Stomach (tissue), 9 donors: Measurements from ENCODE around the gene RECK. TPM values are rescaled to one million over a fixed set of nuclear protein-coding genes. Genes with fewer than 3 reads are reported as not detected.

Source experiments
- DNase-seq, 2 donors: peaks; one replicate each; pipeline versions ENCODE4 v3.0.0 to v3.0.0-alpha.2; 2013 to 2019
- H3K27ac ChIP-seq, 5 donors: fragments of 200-600 bp in 4 of 5; sonication (generic) in 4 of 5; one replicate each; pipeline ENCODE4 v1.5.1; 2013 to 2019; ENCODE audit warnings: mild to moderate bottlenecking in 1 of 5, moderate library complexity in 1 of 5
- H3K27me3 ChIP-seq, 3 donors: fragments of 200-600 bp; sonication (generic); one replicate each; pipeline ENCODE4 v1.5.1; 2017 to 2019; ENCODE audit warnings: mixed run types in 1 of 3
- H3K36me3 ChIP-seq, 4 donors: fragments of 200-600 bp; sonication (generic); 1 replicate in 3 of 4; 2 replicates in 1 of 4; pipeline ENCODE4 v1.5.1; 2016 to 2019
- H3K4me1 ChIP-seq, 4 donors: fragments of 200-600 bp; sonication (generic); one replicate each; pipeline ENCODE4 v1.5.1; 2016 to 2019
- H3K4me3 ChIP-seq, 4 donors: fragments of 200-600 bp; sonication (generic) in 3 of 4; one replicate each; pipeline ENCODE4 v1.5.1; 2016 to 2019; ENCODE audit warnings: mild to moderate bottlenecking in 1 of 4
- H3K9me3 ChIP-seq, 4 donors: fragments of 200-600 bp; sonication (generic); one replicate each; pipeline ENCODE4 v1.5.1; 2016 to 2019
- EP300 ChIP-seq: sonication (generic); formaldehyde crosslinking; IDR thresholded peaks from one replicate; pipeline ENCODE4 v1.6.1; 2017; ENCODE audit warnings: antibody characterized with exemption
- POLR2A ChIP-seq, 4 donors: fragments of 450-650 bp; IDR thresholded peaks; one replicate each; pipeline ENCODE4 v1.6.1; 2016; ENCODE audit warnings: antibody characterized with exemption in 4 of 4, control low read depth in 2 of 4, mild to moderate bottlenecking in 1 of 4, moderate library complexity in 1 of 4
- POLR2AphosphoS5 ChIP-seq, 3 donors: sonication (generic); formaldehyde crosslinking; IDR thresholded peaks; one replicate each; pipeline ENCODE4 v1.6.1; 2016; ENCODE audit warnings: antibody characterized with exemption in 3 of 3
- WGBS, 5 donors: extraction: QIAGEN DNeasy Blood & Tissue Kit in 3 of 5; methylation state at CpG; one replicate each; pipeline versions ENCODE4 v1.1.5 to v1.1.7; 2013 to 2018; 5-methylcytosine and 5-hydroxymethylcytosine counted together
- intact Hi-C: fragments of 100-400 bp; cut with DNase I; formaldehyde crosslinking; loops from one replicate; pipeline ENCODE4 v1.15.1; 2023; ENCODE audit warnings: low total_unique reads
- polyA plus RNA-seq, 3 donors: library from polyadenylated mRNA; stranded (reverse); fragments of 200-250 nt; gene quantifications; one replicate each; pipeline ENCODE4 v1.2.3, GENCODE V29; 2013
- total RNA-seq, 5 donors: library from RNA; depleted of rRNA; stranded (reverse); fragments of >200 nt; gene quantifications; one replicate each; pipeline versions ENCODE4 v1.1.0 to v1.2.3, GENCODE V29; 2014 to 2016
- TF ChIP-seq, protein P1 (sequence below), 7 experiments: fragments of 450-650 bp in 4 of 7; fragments of 200-600 bp in 3 of 7; sonication (generic) in 3 of 7; IDR thresholded peaks; one replicate each; pipeline ENCODE4 v1.5.1; 2016 to 2019; ENCODE audit warnings: antibody characterized with exemption in 7 of 7, control low read depth in 2 of 7, mild to moderate bottlenecking in 1 of 7
- donor health status: healthy with polysubstance abuse.
- donor health status: Bipolar disorder and iron deficiency.
- donor health status: healthy.

RECK gene
- total and polyA plus RNA-seq, 8 donors: 2.3 to 19.3 (median 4.8) TPM

- no peak overlapping the region for H3K27ac ChIP-seq
- peaks cover 0 to 60% (median 36%) of the 10 kb centered on the region in 4 donors for H3K4me1 ChIP-seq
- no peaks in the 10 kb centered on the region for H3K9me3 ChIP-seq
- no peak for DNase-seq
- H3K36me3 ChIP-seq: no peaks in the 10 kb centered on the region
- TF ChIP-seq EP300 (no peak), POLR2A (IDR thresholded peaks at IDR 0.05) (no peak)
- 94 to 100% (median 98%) methylated on average over 1 of the region's 1 CpG for WGBS, 5 donors
- intact Hi-C loops: no loop called here
- H3K4me3 ChIP-seq: no peak overlapping the region
- H3K27me3 ChIP-seq: peaks cover 0 to 17% (median 9%) of the 10 kb centered on the region in 3 donors
Observed at GRCh38 chr9:36039121-36039520, 2.4 kb downstream of the RECK start.

- peak overlapping the region in 2 of 5 donors; percentile 17 to 38 for H3K27ac ChIP-seq
- intact Hi-C loops: no loop called here
- H3K27me3 ChIP-seq: peaks cover 0 to 17% (median 9%) of the 10 kb centered on the region in 3 donors
- DNase-seq: no peak
- peaks cover 0 to 60% (median 36%) of the 10 kb centered on the region in 4 donors for H3K4me1 ChIP-seq
- no peak for TF ChIP-seq POLR2AphosphoS5 (IDR thresholded peaks at IDR 0.05)
- TF ChIP-seq, protein P1, sequence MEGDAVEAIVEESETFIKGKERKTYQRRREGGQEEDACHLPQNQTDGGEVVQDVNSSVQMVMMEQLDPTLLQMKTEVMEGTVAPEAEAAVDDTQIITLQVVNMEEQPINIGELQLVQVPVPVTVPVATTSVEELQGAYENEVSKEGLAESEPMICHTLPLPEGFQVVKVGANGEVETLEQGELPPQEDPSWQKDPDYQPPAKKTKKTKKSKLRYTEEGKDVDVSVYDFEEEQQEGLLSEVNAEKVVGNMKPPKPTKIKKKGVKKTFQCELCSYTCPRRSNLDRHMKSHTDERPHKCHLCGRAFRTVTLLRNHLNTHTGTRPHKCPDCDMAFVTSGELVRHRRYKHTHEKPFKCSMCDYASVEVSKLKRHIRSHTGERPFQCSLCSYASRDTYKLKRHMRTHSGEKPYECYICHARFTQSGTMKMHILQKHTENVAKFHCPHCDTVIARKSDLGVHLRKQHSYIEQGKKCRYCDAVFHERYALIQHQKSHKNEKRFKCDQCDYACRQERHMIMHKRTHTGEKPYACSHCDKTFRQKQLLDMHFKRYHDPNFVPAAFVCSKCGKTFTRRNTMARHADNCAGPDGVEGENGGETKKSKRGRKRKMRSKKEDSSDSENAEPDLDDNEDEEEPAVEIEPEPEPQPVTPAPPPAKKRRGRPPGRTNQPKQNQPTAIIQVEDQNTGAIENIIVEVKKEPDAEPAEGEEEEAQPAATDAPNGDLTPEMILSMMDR (IDR thresholded peaks at IDR 0.05): no peak
- TF ChIP-seq POLR2A (IDR thresholded peaks at IDR 0.05): no peak
- TF ChIP-seq EP300: no peak
- no peak overlapping the region for H3K4me3 ChIP-seq
- H3K9me3 ChIP-seq: no peaks in the 10 kb centered on the region
- WGBS, 5 donors: 57 to 86% (median 77%) methylated on average over 1 of the region's 1 CpG
- H3K36me3 ChIP-seq: no peaks in the 10 kb centered on the region
Observed at GRCh38 chr9:36039696-36040095, 3.0 kb downstream of the RECK start.

- no peak for TF ChIP-seq POLR2AphosphoS5 (IDR thresholded peaks at IDR 0.05)
- TF ChIP-seq POLR2A (IDR thresholded peaks at IDR 0.05): no peak
- TF ChIP-seq EP300: no peak
- TF ChIP-seq, protein P1 (IDR thresholded peaks at IDR 0.05): no peak
- intact Hi-C loops: no loop called here
- H3K4me1 ChIP-seq: peaks cover 0 to 60% (median 36%) of the 10 kb centered on the region in 4 donors
- WGBS, 5 donors: 74 to 82% (median 76%) methylated on average over 1 of the region's 1 CpG
- H3K27me3 ChIP-seq: peaks cover 0 to 17% (median 9%) of the 10 kb centered on the region in 3 donors
- H3K4me3 ChIP-seq: no peak overlapping the region
- no peak for DNase-seq
- no peaks in the 10 kb centered on the region for H3K9me3 ChIP-seq
- H3K27ac ChIP-seq: peak overlapping the region in 2 of 5 donors; percentile 17 to 38
- H3K36me3 ChIP-seq: no peaks in the 10 kb centered on the region
Observed at GRCh38 chr9:36040271-36040925, 3.7 kb downstream of the RECK start.

GRCh38 chr9:36041506-36041905 lies 4.8 kb downstream of the RECK start:
- 32 to 63% (median 47%) methylated on average over 1 of the region's 1 CpG for WGBS, 5 donors
- intact Hi-C loops: no loop called here
- H3K9me3 ChIP-seq: no peaks in the 10 kb centered on the region
- no peak overlapping the region for H3K4me3 ChIP-seq
- TF ChIP-seq, protein P1 (IDR thresholded peaks at IDR 0.05): no peak
- TF ChIP-seq POLR2AphosphoS5 (IDR thresholded peaks at IDR 0.05) (no peak), POLR2A (IDR thresholded peaks at IDR 0.05) (no peak), EP300 (no peak)
- peak overlapping the region in 1 of 5 donors; percentile 27 for H3K27ac ChIP-seq
- peaks cover 0 to 58% (median 32%) of the 10 kb centered on the region in 4 donors for H3K4me1 ChIP-seq
- H3K36me3 ChIP-seq: no peaks in the 10 kb centered on the region
- H3K27me3 ChIP-seq: peaks cover 0 to 11% (median 9%) of the 10 kb centered on the region in 3 donors
- DNase-seq: no peak

DNA sequence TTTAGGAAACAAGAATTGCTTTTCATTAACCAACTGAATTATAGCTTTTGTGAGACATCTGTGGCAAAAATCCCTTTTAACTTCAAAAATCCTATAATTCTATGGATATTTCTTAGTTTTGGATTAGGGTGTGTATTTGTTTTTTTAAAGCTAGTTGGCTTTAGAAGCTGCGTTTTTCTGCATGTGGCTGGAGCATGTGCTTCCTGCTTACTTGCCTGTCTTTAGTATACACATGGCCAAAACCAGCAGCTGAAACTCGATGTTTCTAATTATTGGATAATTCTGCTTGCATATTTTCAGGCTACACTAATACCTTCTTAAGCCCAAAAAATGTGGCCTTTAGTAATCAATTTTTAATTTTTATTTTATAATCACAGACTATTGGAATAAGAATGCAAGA lies 8.9 kb downstream of the RECK start:
- Histone ChIP-seq H3K27ac (no peak overlapping the region), H3K4me1 (peaks cover 0 to 31% (median 13%) of the 10 kb centered on the region in 4 donors), H3K4me3 (no peak overlapping the region), H3K9me3 (no peaks in the 10 kb centered on the region), H3K27me3 (no peaks in the 10 kb centered on the region), H3K36me3 (no peaks in the 10 kb centered on the region)
- TF ChIP-seq EP300 (no peak), POLR2A (IDR thresholded peaks at IDR 0.05) (no peak), POLR2AphosphoS5 (IDR thresholded peaks at IDR 0.05) (no peak)
- TF ChIP-seq, protein P1 (IDR thresholded peaks at IDR 0.05): no peak
- 50 to 66% (median 59%) methylated on average over 2 of the region's 2 CpGs for WGBS, 5 donors
- intact Hi-C loops: no loop called here
- DNase-seq: no peak
